ENCODE measurements around the gene CTBP1.

DNA sequence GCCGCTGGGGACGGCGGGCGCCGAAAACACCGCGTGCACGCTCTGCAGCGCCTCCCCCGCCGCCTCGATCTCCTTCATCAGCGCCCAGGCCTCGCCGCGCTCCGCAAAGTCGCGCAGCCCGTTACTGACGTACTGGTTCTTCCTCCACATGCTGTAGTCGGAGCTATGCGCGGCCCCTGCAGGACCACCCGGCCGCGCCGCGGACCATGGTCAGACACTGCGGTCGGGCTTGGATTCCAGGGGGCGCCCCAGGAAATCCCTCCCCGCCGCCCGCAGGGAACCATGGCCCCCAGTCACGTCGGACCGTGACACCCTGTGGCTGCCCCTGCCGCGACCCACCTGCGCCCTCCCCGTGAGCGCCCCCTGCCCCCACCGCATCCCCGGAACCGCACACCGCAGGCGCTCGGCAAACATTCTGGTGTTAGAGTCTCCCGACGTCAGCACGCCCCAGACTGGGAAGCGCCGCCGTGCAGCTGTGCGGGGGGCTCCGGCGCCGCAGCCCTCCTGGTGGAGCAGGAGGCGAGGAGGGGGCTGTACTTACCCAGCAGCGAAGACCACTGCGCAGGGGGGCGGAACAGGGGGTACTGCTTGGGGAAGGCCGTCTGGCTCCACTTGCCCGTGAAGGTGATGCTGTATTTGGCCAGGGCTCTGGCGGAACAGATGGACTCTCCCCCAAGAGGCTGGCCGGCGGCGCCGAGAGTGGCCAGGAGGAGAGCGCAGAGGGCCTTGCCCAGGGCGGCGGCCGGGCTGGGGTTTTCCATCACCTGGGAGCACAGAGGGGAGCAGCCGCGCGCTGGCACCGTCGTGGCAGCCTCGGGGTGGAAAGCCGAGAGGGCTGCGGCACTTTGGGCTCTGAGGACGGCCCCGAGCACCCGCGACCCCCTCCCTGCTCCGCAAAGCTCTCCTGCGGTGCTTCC is 77.4 kb downstream of the CTBP1 start:
- TF ChIP-seq, protein P1, sequence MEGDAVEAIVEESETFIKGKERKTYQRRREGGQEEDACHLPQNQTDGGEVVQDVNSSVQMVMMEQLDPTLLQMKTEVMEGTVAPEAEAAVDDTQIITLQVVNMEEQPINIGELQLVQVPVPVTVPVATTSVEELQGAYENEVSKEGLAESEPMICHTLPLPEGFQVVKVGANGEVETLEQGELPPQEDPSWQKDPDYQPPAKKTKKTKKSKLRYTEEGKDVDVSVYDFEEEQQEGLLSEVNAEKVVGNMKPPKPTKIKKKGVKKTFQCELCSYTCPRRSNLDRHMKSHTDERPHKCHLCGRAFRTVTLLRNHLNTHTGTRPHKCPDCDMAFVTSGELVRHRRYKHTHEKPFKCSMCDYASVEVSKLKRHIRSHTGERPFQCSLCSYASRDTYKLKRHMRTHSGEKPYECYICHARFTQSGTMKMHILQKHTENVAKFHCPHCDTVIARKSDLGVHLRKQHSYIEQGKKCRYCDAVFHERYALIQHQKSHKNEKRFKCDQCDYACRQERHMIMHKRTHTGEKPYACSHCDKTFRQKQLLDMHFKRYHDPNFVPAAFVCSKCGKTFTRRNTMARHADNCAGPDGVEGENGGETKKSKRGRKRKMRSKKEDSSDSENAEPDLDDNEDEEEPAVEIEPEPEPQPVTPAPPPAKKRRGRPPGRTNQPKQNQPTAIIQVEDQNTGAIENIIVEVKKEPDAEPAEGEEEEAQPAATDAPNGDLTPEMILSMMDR (IDR thresholded peaks at IDR 0.05; ENCODE audit: poor library complexity, severe bottlenecking), result no peak
- TF ChIP-seq EZH2 (IDR thresholded peaks at IDR 0.05; ENCODE audit: borderline replicate concordance, insufficient read depth, low read length, poor library complexity, severe bottlenecking), result no peak
- no peak for TF ChIP-seq EP300 (conservative IDR thresholded peaks at IDR 0.05; ENCODE audit: poor library complexity, severe bottlenecking)
- TF ChIP-seq SMC3 (conservative IDR thresholded peaks at IDR 0.05; ENCODE audit: poor library complexity), result no peak
- no peak for TF ChIP-seq REST (IDR thresholded peaks at IDR 0.05; ENCODE audit: borderline replicate concordance)
- TF ChIP-seq TAF1 (IDR thresholded peaks at IDR 0.05; ENCODE audit: low read depth), result no peak
- TF ChIP-seq POLR2AphosphoS5 (IDR thresholded peaks at IDR 0.05), result no peak
- TF ChIP-seq RAD21 (conservative IDR thresholded peaks at IDR 0.05), result no peak
- TF ChIP-seq MXI1 (conservative IDR thresholded peaks at IDR 0.05; ENCODE audit: poor library complexity, severe bottlenecking), result no peak
